ENCODE data around the gene CSF3. TPM values are rescaled to one million over a fixed set of nuclear protein-coding genes. Genes with fewer than 3 reads are reported as not detected.

Gene CSF3, protein sequence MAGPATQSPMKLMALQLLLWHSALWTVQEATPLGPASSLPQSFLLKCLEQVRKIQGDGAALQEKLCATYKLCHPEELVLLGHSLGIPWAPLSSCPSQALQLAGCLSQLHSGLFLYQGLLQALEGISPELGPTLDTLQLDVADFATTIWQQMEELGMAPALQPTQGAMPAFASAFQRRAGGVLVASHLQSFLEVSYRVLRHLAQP
- total RNA-seq (2022; extraction: Qiagen RNA extraction): 0.22 to 1.2 TPM (median 0.77 TPM) in 5 replicates

DNA sequence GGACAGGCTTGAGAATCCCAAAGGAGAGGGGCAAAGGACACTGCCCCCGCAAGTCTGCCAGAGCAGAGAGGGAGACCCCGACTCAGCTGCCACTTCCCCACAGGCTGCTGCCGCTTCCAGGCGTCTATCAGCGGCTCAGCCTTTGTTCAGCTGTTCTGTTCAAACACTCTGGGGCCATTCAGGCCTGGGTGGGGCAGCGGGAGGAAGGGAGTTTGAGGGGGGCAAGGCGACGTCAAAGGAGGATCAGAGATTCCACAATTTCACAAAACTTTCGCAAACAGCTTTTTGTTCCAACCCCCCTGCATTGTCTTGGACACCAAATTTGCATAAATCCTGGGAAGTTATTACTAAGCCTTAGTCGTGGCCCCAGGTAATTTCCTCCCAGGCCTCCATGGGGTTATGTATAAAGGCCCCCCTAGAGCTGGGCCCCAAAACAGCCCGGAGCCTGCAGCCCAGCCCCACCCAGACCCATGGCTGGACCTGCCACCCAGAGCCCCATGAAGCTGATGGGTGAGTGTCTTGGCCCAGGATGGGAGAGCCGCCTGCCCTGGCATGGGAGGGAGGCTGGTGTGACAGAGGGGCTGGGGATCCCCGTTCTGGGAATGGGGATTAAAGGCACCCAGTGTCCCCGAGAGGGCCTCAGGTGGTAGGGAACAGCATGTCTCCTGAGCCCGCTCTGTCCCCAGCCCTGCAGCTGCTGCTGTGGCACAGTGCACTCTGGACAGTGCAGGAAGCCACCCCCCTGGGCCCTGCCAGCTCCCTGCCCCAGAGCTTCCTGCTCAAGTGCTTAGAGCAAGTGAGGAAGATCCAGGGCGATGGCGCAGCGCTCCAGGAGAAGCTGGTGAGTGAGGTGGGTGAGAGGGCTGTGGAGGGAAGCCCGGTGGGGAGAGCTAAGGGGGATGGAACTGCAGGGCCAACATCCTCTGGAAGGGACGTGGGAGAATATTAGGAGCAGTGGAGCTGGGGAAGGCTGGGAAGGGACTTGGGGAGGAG is at the start of gene CSF3:
TSS of gene CSF3 (plus strand) at position 436 of the 993 bp plus-strand sequence. CDS start at position 471, 35 bp downstream.

DNA sequence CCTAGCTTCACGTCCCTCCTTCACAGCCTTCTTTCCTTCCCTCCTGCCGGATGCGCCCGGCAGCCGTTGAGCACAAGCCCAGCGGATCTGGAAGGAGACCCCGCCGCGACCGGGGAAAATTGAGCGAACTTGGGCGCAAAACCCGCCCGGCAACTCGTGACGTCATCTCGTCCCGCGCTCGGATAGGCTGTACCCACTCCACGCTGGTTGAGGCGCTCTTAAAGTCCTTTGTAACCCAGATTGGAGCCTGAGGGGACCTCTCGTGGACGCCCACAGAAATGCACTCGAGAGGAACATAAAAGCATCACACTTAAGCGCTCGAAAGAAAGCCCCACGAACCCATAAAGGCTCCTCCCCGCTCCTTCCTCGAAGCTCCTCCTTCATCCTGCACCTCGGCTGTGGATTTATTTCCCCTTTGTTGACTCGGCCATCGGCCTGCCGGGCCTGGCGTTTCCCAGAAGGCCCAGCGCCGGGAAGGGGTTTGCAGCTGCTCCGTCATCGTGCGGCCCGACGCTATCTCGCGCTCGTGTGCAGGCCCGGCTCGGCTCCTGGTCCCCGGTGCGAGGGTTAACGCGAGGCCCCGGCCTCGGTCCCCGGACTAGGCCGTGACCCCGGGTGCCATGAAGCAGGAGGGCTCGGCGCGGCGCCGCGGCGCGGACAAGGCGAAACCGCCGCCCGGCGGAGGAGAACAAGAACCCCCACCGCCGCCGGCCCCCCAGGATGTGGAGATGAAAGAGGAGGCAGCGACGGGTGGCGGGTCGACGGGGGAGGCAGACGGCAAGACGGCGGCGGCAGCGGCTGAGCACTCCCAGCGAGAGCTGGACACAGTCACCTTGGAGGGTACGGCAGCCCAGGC is 34.7 kb upstream of the CSF3 start, which contains the start of gene PSMD3:
TSS of gene PSMD3 (plus strand) at position 457 of the 856 bp plus-strand sequence. CDS start at position 621, 164 bp downstream.

DNA sequence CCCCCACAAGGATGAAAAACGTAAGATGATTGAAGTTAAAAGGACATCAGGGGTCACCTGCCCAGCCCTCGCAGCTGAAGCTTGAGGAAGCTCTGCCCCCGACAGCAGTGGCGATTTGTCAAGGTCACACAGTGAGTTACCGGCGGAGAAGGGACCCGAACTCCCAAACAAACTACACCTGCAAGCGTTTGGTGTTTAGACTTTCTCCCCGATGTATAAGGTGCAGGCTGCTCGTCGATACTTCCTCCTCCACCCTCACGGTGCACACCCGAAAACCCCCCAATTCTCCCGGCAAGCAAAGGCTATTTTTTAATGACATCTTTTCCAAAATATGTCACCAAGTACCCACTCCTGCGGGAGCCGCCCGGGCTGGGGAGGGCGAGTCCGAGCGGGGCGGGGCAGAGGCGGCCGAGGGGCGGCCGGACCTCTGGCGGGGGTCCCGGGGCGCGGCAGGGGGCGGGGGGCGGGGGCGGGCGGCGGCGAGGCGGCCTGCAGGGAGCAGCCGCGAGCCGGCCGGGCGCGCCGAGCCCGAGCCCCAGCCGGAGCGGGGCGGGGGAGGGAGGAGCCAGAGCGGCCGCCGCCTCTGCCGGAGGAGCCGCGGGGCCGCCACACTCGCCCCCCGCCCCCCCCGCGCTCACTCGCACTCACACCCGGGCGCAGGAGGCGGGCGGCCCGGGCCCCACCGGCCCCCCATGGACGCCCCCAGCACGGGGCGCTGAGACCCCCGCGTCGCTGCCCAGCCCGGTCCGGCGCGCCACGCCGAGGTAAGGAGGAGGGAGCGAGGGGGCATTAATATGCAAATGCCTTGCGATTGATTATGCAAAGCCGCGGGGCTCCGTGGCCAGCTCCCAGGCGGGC is 47.3 kb downstream of the CSF3 start, which contains the start of gene THRA:
TSS of gene THRA (plus strand) at position 637 of the 858 bp plus-strand sequence. CDS start 11,524 bp downstream, outside the sequence.

Other genes starting within 250 kb of the CSF3 start
- gene IKZF3, start 151.1 kb upstream of the CSF3 start, total RNA-seq (2022; extraction: Qiagen RNA extraction): not detected in 5 replicates
- gene ZPBP2, start 147.2 kb upstream of the CSF3 start, total RNA-seq (2022; extraction: Qiagen RNA extraction): not detected in 5 replicates
- 1.3 to 2.8 TPM (median 2.2 TPM) in 5 replicates for gene GSDMB, start 96.8 kb upstream of the CSF3 start, total RNA-seq (2022; extraction: Qiagen RNA extraction)
- gene ORMDL3, start 87.8 kb upstream of the CSF3 start, total RNA-seq (2022; extraction: Qiagen RNA extraction): 33.5 to 42.6 TPM (median 40.8 TPM) in 5 replicates
- gene LRRC3C, start 87.7 kb upstream of the CSF3 start, total RNA-seq (2022; extraction: Qiagen RNA extraction): not detected in 5 replicates
- gene GSDMA, start 52.4 kb upstream of the CSF3 start, total RNA-seq (2022; extraction: Qiagen RNA extraction): not detected in 5 replicates
- 159 to 170 TPM (median 169 TPM) in 5 replicates for gene PSMD3, start 34.6 kb upstream of the CSF3 start, total RNA-seq (2022; extraction: Qiagen RNA extraction)
- gene MED24, start 39.0 kb downstream of the CSF3 start, total RNA-seq (2022; extraction: Qiagen RNA extraction): 52.9 to 61.8 TPM (median 56.7 TPM) in 5 replicates
- gene THRA, start 47.5 kb downstream of the CSF3 start, total RNA-seq (2022; extraction: Qiagen RNA extraction): 23.9 to 31.0 TPM (median 29.2 TPM) in 5 replicates
- 8.6 to 10.5 TPM (median 10.2 TPM) in 5 replicates for gene NR1D1, start 85.1 kb downstream of the CSF3 start, total RNA-seq (2022; extraction: Qiagen RNA extraction)
- gene MSL1, start 106.5 kb downstream of the CSF3 start, total RNA-seq (2022; extraction: Qiagen RNA extraction): 60.6 to 69.1 TPM (median 64.3 TPM) in 5 replicates
- gene CASC3, start 125.1 kb downstream of the CSF3 start, total RNA-seq (2022; extraction: Qiagen RNA extraction): 43.0 to 55.6 TPM (median 45.3 TPM) in 5 replicates
- 2.2 to 3.0 TPM (median 2.8 TPM) in 5 replicates for gene RAPGEFL1, start 162.0 kb downstream of the CSF3 start, total RNA-seq (2022; extraction: Qiagen RNA extraction)
- 18.2 to 23.5 TPM (median 21.5 TPM) in 5 replicates for gene WIPF2, start 203.9 kb downstream of the CSF3 start, total RNA-seq (2022; extraction: Qiagen RNA extraction)

All from A549 treated with Hydrocortisone at 1 μM for 4 hours (cell line).